ENCODE data around the gene ZNRF1. TPM values are rescaled to one million over a fixed set of nuclear protein-coding genes. Genes with fewer than 3 reads are reported as not detected.

ZNRF1 gene
- total and polyA plus RNA-seq, 2 of the 8 experiments (the other 6 are each of a cell fraction or from before 2014, with no cell fraction given): 33.5 to 52.9 TPM

- Histone ChIP-seq H3K4me1 (replicated peaks in 1 of 4; ENCODE audit: control insufficient read depth in 3 of 4, insufficient read depth in 4 of 4, low read length in 3 of 4) (peaks cover 8 to 20% (median 12%) of the 10 kb centered on the region in 4 experiments), H3K27me3 (replicated peaks in 1 of 4; ENCODE audit: control insufficient read depth in 3 of 4, extremely low read depth in 1 of 4, insufficient read depth in 3 of 4, low read length in 3 of 4) (no peaks in the 10 kb centered on the region; a peak in 1 of 7 replicates), H3K27ac (ENCODE audit: low read depth, low read length) (no peak overlapping the region), H2BK120ac (replicated peaks; ENCODE audit: low read depth, low read length) (no peak overlapping the region), H3K23ac (ENCODE audit: insufficient read length) (no peak overlapping the region), H3K14ac (ENCODE audit: insufficient read length) (no peak overlapping the region), H3K4me2 (ENCODE audit: insufficient read depth in 1 of 2, low read depth in 2 of 2, low read length in 2 of 2) (no peak overlapping the region), H3K18ac (ENCODE audit: extremely low read depth, low read length) (no peak overlapping the region), H3K79me2 (ENCODE audit: control insufficient read depth in 1 of 2, insufficient read depth in 2 of 2, low read length in 2 of 2) (peaks cover 9 to 13% of the 10 kb centered on the region in 2 experiments; a peak in 3 of 4 replicates), H4K8ac (ENCODE audit: extremely low read depth, insufficient read depth, low read length) (no peak overlapping the region), H2BK12ac (ENCODE audit: low read depth, low read length) (no peak overlapping the region), H2BK20ac (ENCODE audit: low read length) (no peak overlapping the region), H3K9me3 (ENCODE audit: insufficient read depth in 2 of 2, low read depth in 1 of 2, low read length in 1 of 2) (no peaks in the 10 kb centered on the region), H2AFZ (ENCODE audit: low read length) (no peak overlapping the region), H3K23me2 (ENCODE audit: low read depth, low read length) (peaks cover 9% of the 10 kb centered on the region), H3K56ac (replicated peaks; ENCODE audit: insufficient read length, low read depth, low read length) (no peak overlapping the region), H4K91ac (replicated peaks; ENCODE audit: insufficient read length, low read length) (no peak overlapping the region), H2BK5ac (ENCODE audit: low read depth, low read length) (no peak overlapping the region), H4K20me1 (replicated peaks in 1 of 2; ENCODE audit: control insufficient read depth in 1 of 2, insufficient read depth in 2 of 2, low read length in 2 of 2) (peaks cover 9 to 12% of the 10 kb centered on the region in 2 experiments), H3K79me1 (ENCODE audit: low read depth, low read length) (peaks cover 3% of the 10 kb centered on the region; the same call in 1 of the 2 replicates), H2BK15ac (ENCODE audit: low read length) (no peak overlapping the region), H3K9ac (replicated peaks in 1 of 4; ENCODE audit: extremely low read depth in 1 of 4, low read depth in 3 of 4, low read length in 3 of 4) (no peak overlapping the region), H2AK5ac (ENCODE audit: low read depth, low read length) (no peak overlapping the region), H3K36me3 (ENCODE audit: control insufficient read depth in 2 of 4, insufficient read depth in 4 of 4, low read length in 3 of 4) (no peaks in the 10 kb centered on the region), H4K5ac (ENCODE audit: insufficient read length, low read depth, low read length) (no peak overlapping the region), H3K4ac (replicated peaks; ENCODE audit: insufficient read length, low read depth, low read length) (no peak overlapping the region), H3K4me3 (ENCODE audit: extremely low read depth in 1 of 4, insufficient read depth in 2 of 4, low read depth in 3 of 4, low read length in 4 of 4) (no peak overlapping the region)
- no peak for TF ChIP-seq CHD2 (IDR thresholded peaks at IDR 0.05; ENCODE audit: low read length)
- no peak for FAIRE-seq
- POLR2A ChIA-PET (ENCODE audit: partially characterized antibody): interaction anchor here (7.8 kb wide), 1 partner anchor 115 kb away, joined by 62 read pairs; no protein-coding TSS in a partner anchor
- WGBS, 2 experiments (ENCODE audit: extremely low coverage in 1 of 2, insufficient coverage in 1 of 2, insufficient read length in 1 of 2, insufficient replicate concordance in 2 of 2, low coverage in 1 of 2, low lambda C conversion rate in 2 of 2, missing lambda C conversion rate in 1 of 2): 100% methylated on average over 1 of the region's 1 CpG; no CpG with 5 or more reads in 1 of the 2 experiments
- no peak for DNase-seq (ENCODE audit: low read depth in 1 of 2, low spot score in 2 of 2)
- CTCF ChIA-PET (ENCODE audit: partially characterized antibody): interaction anchor here (0.6 to 9.3 kb wide), 3 partner anchors 15 to 119 kb away, joined by 3 to 171 read pairs (median 3); partner anchors contain the start of gene LDHD
Measured at GRCh38 chr16:74995986-74996385, 2.8 kb upstream of the ZNRF1 start.

Data from H1 (cell line).